HG02610 (cell line): ENCODE data around the gene GPBP1L1.

Source experiments
- ATAC-seq: cut with Tn5 transposase; IDR thresholded peaks from one replicate; pipeline ENCODE4 v1.9.1; 2021; ENCODE audit warnings: mild to moderate bottlenecking, moderate library complexity; ENCODE audit not compliant: unreplicated experiment

Gene GPBP1L1

DNA sequence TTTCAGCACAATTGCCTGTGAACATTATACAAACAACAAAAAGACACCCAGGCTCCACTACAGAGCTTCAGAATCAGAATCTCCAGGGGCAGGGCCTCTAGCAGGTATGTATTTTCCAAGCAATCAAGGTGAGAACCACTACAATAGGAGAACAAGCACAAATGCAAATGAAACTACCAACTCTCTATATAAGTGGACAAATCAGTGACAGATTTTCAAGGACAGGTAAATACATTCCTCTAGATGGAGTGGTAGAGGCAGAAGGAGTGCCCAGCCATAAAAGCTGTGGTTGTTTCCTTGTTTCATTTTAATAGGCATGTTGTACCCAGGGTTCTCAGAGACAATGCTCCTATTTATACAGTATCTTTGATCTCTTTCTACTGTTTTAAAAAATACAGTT lies 42.4 kb downstream of the GPBP1L1 start:
- no peak for ATAC-seq

DNA sequence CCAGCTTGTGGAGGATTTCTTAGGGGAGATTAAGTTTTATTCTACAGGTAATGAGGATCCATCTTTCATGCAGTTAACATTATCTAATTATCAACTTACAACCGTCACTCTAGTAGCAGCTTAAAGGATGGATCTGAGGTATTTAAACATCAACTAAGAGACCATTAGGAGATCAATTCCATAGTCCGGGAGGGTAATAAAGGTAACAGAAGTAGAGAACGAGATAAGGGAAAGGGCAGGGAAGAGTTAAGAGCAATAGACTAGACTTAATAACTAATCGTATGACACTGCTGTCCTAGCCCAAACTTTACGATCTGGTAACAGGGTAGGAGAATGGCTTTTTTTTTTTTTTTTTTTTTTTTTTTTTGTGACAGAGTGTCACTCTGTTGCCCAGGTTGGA lies 43.0 kb downstream of the GPBP1L1 start:
- no peak for ATAC-seq

DNA sequence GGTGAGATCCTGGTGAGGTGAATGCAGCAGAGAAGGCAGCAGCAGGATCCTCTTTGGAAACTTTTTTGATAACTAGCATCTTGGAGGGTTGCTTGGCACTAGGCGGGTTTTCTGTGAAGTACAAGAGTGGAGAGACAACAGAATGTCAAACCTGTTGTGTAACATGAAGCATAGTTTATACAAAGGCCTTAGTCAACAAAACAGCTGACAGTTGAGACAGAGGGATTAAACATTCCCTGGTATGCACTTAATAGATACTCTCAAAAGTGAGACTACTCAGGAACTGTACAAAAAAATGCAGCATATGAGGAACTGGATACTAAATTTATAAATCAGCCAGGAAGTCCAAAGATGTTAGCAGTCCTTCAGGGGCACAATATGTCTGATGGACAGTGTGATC lies 46.0 kb downstream of the GPBP1L1 start:
- no peak for ATAC-seq

DNA sequence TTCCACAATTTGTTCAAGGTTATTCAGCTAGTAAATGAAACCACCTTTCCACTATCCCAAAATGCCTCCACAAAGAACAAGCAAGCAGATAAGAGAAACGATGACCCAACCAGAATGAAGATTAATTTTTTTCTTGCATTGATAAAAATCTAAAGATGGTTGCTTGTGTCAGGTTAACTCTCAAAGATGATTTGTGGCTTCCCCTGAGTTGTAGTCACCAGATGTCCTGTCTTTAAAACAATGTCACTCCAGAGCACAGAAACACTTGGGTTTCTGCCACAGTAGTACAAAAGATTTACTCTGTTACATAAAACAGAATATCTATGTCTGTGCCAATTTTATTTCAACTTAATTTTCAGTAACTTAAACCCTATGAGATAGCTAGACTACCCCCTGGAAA lies 51.1 kb downstream of the GPBP1L1 start:
- ATAC-seq: no peak

DNA sequence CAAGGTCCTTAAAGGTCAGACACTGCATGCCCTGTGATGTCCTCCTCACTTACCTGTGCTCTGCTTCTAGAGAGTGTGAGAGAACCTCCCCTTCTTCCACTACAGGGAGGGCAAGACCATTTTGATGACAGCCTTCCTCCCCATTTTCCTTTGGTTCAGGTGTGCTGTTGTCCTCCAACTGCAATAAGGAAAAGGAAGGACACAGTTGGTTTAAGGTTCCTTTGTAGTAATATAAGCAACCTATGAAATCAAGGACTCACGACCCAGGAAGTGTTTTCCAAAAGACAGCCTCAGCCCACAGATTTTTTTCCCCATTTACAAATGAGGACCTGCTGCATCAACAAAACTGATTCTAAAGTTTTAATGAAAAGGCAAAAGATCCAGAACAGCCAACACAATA lies 55.9 kb downstream of the GPBP1L1 start:
- no peak for ATAC-seq

DNA sequence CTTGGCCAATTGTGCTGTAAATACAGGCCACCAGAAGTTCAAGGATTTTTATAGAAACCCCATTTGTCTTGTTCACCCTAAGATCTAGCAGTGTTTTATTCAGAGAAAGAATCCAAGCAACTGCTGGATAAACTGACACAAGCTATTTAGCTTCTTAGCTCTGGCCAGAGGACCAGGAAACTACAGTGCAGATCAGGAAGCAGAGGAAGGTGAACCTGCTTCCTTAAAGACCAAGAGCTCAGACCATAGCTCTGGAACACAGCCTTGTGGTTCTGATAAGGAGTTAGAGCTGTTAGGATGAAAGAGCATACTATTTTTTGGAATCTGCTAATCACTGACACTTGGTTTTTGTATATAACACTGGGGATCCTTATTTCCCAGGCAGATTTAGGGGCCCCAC lies 57.3 kb downstream of the GPBP1L1 start:
- no peak for ATAC-seq

DNA sequence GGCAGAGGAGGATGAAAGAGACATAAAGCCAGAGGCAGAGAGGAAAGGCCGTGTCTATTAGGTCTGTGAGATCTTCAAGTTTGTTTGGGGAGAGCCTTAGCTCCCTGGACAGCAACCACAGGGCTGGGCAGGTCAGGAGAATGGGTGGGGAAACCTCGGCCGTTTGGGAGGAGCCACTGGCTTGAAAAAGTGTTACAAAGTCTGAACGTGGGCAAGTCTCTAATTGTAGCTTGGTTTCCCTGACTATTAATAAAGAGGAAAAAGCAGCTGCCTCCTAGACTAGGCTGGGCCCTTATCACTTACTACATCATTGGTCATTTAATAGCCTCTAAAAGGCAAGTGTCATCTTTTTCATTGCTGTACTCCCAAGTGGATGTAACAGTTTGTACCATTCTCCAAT lies 62.4 kb downstream of the GPBP1L1 start, which contains the start of gene CCDC17:
Gene CCDC17, minus strand, starts transcription at position 83 of the 400 bp plus-strand sequence. CDS start 145 bp downstream, outside the sequence.
- ATAC-seq: no peak

DNA sequence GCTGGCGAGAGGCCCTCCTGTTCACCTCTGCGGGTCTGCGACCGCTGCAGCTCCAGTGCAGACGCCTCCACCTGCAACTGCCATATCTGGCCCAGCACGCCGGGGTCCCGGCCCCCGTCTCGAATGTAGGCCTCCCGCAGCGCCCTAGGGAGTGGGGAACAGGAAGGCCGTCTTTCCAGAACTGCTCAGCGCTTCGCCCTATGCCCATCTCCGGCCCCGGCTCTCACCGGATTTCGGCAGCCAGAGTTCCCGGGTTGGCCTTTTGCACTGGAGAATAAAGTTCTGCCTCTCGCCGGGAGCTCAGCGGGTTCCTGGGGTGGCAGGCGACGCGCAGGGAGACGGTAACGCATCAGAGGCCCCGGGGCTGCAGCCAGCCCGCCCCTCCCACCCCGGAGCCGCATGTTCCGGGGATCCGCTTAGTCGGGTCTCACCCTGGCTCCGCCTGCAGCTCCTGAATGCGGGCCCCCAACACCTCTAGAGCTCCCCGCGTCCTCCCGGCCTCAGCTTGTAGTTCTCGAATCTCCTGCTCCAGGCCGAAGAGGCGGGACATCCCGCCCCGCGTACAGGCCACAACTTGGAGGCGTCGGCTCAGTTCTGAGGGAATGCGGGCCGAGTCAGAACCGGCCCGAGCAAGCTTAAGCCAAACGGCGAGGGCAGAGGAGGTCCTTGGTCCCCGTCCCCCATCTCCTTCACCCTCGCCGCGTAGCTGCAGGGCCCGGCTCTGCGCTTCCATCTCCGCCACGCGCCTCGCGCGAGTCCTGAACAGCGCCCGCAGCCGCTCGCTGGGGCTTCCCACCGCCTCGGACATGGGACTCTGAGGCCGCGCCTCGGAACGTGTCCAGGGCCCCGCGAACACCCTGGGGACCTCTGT lies 63.6 kb downstream of the GPBP1L1 start:
- no peak for ATAC-seq

DNA sequence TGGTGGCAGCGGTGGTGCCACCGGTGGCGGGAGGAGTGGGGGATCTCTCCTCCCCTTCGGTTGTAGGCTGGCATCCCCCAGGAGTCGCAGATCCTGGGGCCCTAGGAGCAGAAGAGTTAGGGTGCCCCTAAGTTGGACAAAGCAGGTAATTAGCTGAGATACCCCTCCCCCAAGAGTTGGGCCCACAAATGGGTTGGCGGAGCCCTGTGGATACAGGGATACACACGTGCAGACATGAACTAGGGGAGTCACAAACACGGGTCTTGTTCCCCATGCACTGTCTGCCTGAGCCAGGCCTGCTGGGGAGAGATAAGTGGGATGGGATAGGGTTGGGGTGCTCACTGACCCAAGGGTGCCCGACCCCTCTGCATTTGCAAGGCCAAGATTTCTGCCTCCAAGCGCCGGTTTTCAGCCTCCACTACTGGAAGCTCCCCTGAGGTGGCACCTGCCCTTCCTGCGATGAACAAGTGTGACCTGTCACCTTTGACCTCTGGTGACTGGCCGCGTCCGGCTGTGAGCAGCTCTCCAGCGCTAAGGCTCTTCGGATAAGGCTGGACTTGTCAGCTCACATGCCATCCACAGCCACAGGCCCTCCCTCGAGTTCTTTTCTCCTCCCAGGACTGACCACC lies 64.3 kb downstream of the GPBP1L1 start:
- no peak for ATAC-seq

DNA sequence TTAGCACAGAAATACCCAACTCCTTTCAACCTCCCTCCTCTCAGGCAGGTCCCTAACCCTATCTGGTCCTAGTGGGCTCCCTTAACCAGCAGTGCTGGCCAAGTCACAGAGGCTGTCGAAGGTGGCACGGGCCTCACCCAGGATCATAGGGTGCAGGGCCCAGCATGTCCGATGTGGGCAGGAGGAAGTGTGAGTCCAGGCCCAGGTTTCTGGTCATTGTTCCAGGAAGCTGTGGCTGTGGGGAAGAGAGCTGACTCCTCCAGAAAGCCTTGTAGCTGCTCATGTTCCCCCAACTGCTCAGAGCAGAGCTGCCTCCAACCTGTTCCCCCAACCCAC lies 64.9 kb downstream of the GPBP1L1 start:
- ATAC-seq: no peak

DNA sequence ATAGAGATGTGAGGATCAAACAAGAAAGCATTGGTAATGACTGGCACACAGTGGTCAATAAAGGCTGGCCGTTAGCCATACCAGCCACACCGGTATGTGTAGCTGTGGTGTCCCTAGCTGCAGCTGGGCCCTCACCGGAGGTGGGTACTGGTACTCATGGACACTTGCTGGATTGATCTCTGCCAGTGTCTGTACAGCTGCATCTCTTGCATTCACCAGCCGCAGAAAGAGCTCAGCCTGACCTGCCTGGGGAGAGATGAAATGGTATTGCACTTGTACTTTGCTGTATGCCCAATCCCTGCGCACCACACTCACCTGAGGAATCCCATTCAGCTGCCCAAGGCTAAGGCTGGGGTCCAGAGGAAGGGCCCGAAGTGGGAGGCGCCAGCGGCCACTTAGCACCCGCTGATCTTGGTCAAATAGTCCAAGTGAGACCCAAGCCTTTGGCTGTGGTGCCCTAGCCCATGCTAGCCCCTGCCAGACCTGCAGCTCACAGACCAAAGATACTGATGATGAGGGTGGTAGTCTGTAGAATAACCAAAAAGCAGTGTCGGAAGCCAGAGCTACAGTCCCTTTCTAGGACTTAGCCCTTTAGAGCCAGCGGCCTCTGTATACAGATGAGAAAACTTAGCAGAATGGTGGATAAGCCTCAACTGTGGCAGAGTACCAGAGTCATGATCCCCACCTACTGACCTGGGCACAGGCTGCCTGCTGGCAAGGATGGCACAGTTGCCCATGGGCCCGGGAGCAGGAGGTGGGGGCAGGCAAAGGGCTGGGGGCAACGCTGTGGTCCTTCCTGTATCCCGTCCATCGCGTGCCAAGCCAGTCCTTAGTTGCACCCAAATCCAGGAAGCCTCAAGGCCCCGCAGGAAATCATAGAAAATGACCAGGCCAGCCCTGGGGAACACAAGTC lies 65.5 kb downstream of the GPBP1L1 start:
- ATAC-seq: no peak

DNA sequence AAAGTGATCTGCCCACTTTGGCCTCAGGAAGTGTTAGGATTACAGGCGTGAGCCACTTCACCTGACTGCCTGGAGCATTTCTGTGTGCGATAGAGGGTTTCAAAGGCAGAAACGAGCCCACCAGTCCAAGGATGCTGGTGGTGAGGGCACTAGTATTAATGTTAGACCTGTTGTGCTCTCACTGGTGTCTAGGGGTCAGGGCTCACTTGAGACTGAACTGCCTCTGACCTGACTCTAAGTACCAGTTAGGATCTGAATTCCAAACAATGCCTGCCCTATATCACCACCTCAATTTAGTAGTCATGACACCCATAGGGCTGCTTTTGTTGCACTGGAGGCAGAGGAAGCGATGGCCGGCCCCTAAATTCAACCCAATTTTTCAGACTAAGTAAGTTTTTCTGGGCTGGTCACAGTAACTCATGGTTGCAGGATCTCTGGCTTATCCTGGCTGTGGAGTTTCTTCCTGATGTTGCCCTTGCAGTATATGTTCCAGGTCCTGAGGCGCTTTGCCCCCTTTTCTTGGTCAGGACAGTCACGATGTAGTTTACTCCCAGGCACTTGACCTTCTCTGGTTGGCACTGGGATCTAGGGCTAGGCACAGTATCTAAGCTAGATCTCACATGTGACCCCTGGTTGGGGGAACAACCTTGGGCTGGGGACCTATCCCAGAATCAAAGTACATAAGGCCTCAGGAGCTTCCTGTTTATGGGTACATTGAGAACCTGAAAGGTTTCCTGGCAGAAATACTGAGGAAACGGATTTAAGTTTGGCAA lies 67.0 kb downstream of the GPBP1L1 start:
- ATAC-seq: no peak

DNA sequence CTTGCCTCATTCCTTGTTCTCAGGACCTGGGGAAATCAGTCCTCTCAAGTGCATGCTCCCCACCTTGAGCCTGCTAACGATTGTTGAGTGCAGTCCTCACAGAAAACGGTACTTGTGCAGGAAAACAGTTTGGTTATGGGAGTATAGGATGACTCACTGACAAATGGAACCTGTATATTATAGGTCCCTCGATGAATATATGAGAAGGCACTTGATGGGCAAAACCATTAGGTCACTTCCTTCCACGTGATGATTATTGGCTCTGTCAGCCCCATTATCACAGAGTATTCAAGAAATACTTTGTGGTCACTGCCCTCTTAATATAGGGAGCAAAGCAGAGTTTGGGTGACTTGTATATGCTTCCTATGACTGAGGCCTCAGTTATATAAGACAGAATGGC lies 68.7 kb downstream of the GPBP1L1 start:
- no peak for ATAC-seq

DNA sequence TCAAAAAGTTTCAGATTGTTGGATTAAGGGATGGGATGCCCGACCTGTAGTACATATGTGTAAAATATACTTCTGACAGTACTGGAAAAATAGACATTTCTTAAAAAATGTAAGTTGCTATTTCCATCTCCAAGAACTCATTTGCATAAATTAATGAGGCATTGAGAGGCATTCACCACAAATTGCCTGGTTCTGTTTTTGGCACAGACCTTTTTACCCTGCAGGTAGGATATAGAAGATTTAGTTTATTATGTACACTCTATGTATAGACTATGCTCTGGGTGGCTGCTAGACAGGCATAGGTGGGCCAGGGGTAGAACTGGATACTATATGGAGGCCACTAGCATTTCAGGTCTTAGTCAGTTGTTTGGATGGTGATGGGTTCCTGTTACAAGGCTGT lies 70.4 kb downstream of the GPBP1L1 start:
- ATAC-seq: no peak

DNA sequence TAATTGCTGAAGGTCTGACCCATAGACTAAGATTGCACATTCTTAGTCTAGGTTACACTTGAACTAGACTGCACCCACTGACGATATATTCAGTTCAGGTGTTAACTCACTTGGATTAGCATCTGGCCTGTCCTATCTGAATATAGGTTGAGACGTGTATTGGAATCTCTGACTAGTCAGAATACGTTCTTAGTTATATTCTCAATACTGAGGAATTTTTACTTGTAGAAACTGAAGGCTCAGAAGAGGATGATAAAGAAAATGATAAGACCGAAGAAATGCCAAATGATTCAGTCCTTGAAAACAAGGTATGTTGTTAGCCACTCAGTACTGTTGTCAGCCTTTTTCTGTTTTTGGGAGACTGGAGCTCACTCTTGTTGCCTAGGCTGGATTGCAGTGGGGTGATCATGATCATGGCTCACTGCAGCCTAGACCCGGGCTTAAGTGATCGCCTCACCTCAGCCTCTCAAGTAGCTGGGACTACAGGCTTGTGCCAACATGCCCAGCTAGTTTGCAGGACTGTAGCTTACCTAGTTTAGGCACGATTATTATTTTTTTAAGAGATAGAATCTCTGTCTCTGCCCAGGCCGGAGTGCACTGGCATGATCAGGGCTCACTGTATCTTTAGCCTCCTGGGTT lies 73.3 kb downstream of the GPBP1L1 start:
- ATAC-seq: no peak

DNA sequence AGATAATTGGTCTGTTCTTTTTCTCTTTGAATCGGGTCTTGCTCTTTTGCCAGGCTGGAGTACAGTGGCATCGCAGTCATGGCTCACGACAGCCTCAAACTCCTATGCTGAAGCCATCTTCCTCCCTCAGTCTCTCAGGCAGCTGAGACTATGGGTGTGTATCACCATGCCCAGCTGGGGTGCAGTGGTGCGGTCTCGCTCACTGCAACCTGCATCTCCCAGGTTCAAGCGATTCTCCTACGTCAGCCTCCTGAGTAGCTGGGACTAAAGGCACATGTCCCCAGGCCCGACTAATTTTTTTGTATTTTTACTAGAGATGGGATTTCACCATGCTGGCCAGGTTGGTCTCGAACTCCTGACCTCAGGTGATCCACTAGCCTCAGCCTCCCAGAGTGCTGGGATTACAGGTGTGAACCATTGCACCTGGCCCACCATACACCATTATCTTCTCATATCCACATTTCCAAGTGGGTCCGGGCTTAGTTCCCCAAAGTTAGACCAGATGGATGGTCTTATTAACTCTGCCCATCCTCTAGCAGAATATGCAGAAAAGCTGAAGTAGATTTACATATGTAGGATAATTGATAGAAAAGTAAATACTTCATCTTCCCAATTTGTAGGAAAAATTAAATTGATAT lies 75.6 kb downstream of the GPBP1L1 start:
- no peak for ATAC-seq

DNA sequence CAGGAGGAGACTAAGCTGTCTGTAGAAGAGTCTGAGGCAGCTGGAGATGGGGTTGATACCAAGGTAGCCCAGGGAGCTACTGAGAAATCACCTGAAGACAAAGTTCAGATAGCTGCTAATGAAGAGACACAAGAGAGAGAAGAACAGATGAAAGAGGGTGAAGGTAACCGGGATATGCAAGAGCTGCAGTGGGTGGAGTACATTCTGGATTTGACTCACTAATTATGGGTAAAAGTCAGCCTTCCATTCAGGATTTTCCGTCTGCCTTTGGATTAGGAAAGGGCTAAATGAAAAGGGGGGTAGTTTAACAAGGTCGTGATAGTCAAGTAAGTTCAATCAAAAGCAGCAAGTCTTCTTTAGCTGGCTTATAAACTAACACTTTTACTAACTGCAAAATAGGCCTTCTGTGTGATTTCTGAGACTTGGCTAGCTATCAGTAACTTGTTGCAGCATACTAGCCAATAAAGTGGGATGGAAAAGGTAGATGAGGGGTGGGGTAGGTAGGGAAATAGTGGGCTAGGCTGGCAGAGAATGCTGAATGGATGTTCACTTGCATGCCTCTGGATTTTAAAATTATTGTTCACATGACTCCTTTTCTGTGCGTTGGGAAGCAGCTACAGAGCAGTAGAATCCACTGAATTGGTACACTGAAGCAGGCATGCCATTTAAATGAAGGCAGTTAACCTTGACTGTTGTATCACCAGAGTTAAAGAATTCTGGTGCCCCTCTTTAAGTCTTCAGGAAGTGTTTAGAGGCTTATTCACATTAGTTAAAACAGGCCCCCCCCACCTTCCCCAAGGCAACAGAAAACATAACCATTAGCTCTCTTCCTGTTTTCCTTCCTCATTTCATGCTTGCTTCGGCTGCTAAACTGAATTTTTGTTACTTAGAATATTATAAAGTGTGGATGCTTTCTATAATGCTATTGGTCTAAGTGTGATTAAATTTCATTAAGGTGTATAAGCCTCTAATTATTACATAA lies 77.9 kb downstream of the GPBP1L1 start:
- no peak for ATAC-seq

DNA sequence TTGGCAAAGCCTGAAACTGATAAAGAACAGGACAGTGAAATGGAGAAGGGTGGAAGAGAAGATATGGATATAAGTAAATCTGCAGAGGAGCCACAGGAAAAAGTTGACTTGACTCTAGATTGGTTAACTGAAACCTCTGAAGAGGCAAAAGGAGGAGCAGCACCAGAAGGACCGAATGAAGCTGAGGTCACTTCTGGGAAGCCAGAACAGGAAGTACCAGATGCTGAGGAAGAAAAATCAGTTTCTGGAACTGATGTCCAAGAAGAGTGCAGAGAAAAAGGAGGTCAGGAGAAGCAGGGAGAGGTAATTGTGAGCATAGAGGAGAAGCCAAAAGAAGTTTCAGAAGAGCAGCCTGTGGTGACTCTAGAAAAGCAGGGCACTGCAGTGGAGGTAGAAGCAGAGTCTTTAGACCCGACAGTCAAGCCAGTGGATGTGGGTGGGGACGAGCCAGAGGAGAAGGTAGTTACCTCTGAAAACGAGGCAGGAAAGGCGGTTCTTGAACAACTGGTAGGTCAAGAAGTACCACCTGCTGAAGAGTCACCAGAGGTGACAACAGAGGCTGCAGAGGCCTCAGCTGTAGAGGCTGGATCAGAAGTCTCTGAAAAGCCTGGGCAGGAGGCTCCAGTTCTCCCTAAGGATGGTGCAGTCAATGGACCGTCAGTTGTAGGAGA lies 78.8 kb downstream of the GPBP1L1 start:
- ATAC-seq: no peak
